ENCODE data around the gene CLEC16A.
A peak's percentile ranks its signal among the peaks of the same experiment; 100 is the strongest.

CLEC16A gene

GRCh38 chr16:11183951-11184350 is 239.6 kb downstream of the CLEC16A start:
- no peak for DNase-seq

- no peak for DNase-seq
Observed at GRCh38 chr16:11187522-11188023, 243.2 kb downstream of the CLEC16A start.

- DNase-seq = peak; percentile 64
Observed at GRCh38 chr16:11188801-11189740, 244.7 kb downstream of the CLEC16A start.

GRCh38 chr16:11190588-11191560 is 246.5 kb downstream of the CLEC16A start:
- no peak for DNase-seq

- no peak for DNase-seq
Observed at GRCh38 chr16:11191665-11192064, 247.3 kb downstream of the CLEC16A start.

GRCh38 chr16:11193494-11193893 is 249.1 kb downstream of the CLEC16A start:
- DNase-seq = no peak

GRCh38 chr16:11194913-11195312 is 250.5 kb downstream of the CLEC16A start:
- no peak for DNase-seq

- DNase-seq = no peak
Observed at GRCh38 chr16:11196286-11196828, 252.0 kb downstream of the CLEC16A start.

- no peak for DNase-seq
Observed at GRCh38 chr16:11198375-11198774, 254.0 kb downstream of the CLEC16A start.

GRCh38 chr16:11198828-11199227 is 254.5 kb downstream of the CLEC16A start:
- DNase-seq = no peak

- no peak for DNase-seq
Observed at GRCh38 chr16:11200592-11200991, 256.2 kb downstream of the CLEC16A start.

GRCh38 chr16:11201498-11202259 is 257.3 kb downstream of the CLEC16A start:
- no peak for DNase-seq

GRCh38 chr16:11202260-11203091 is 258.1 kb downstream of the CLEC16A start:
- no peak for DNase-seq

- peak; percentile 31 for DNase-seq
Observed at GRCh38 chr16:11203111-11203623, 258.8 kb downstream of the CLEC16A start.

- DNase-seq = no peak
Observed at GRCh38 chr16:11204513-11205047, 260.2 kb downstream of the CLEC16A start.

GRCh38 chr16:11205065-11205699 is 260.8 kb downstream of the CLEC16A start:
- DNase-seq = no peak

- no peak for DNase-seq
Observed at GRCh38 chr16:11205754-11206581, 261.6 kb downstream of the CLEC16A start.

GRCh38 chr16:11207646-11208045 is 263.3 kb downstream of the CLEC16A start:
- DNase-seq = no peak

Measured in DMS79 (cell line).